DND-41 (cell line): ENCODE results near the gene MAGEA11.
"Not testable (repeated sequence)": the region's sequence is repeated elsewhere in the genome, so short reads cannot be mapped to it uniquely, and the experiment has no call there.

Experiments used
- CTCF ChIP-seq: IDR thresholded peaks from 2 replicates; pipeline ENCODE4 v1.5.1; 2012; ENCODE audit warnings: borderline replicate concordance, low read length, moderate library complexity, mild to moderate bottlenecking; ENCODE audit not compliant: poor library complexity, severe bottlenecking; ENCODE audit errors: extremely low read depth
- EZH2 ChIP-seq: IDR thresholded peaks from 3 replicates; pipeline ENCODE4 v1.6.1; 2012; ENCODE audit warnings: borderline replicate concordance, low read depth, mild to moderate bottlenecking, moderate library complexity, low read length, inconsistent platforms; ENCODE audit not compliant: severe bottlenecking

- TF ChIP-seq CTCF, EZH2: not testable (repeated sequence)
These were observed 36.3 kb upstream of the MAGEA11 start for GRCh38 chrX:149675554-149675953.
